Gastroesophageal sphincter (tissue), 4 donors: ENCODE measurements around the gene KLHL17. TPM values are rescaled to one million over a fixed set of nuclear protein-coding genes. Genes with fewer than 3 reads are reported as not detected.
A peak's percentile ranks its signal among the peaks of the same experiment; 100 is the strongest.

Source experiments
- ATAC-seq: fragments of 150-250 bp; one replicate; pipeline ENCODE4 v1.9.1; 2016; ENCODE audit warnings: mild to moderate bottlenecking, moderate library complexity
- H3K27ac ChIP-seq, 4 donors: fragments of 200-600 bp; sonication (generic) in 3 of 4; 1 replicate in 3 of 4; 2 replicates in 1 of 4; pipeline ENCODE4 v1.5.1; 2016 to 2019
- H3K27me3 ChIP-seq: fragments of 200-600 bp; sonication (generic); one replicate; pipeline ENCODE4 v1.5.1; 2019
- H3K36me3 ChIP-seq, 2 donors: fragments of 200-600 bp; sonication (generic); one replicate each; pipeline ENCODE4 v1.5.1; 2019; ENCODE audit warnings: control low read depth in 1 of 2
- H3K4me1 ChIP-seq, 3 donors: fragments of 200-600 bp; sonication (generic); 1 replicate in 2 of 3; 2 replicates in 1 of 3; pipeline ENCODE4 v1.5.1; 2016 to 2019; ENCODE audit warnings: control low read depth in 2 of 3
- H3K4me3 ChIP-seq, 2 donors: fragments of 200-600 bp; sonication (generic); one replicate each; pipeline ENCODE4 v1.5.1; 2019; ENCODE audit warnings: mild to moderate bottlenecking in 1 of 2, moderate library complexity in 1 of 2
- H3K9me3 ChIP-seq, 3 donors: fragments of 200-600 bp; sonication (generic); one replicate each; pipeline ENCODE4 v1.5.1; 2017 to 2019; ENCODE audit warnings: control low read depth in 2 of 3
- EP300 ChIP-seq: sonication (generic); formaldehyde crosslinking; IDR thresholded peaks from one replicate; pipeline ENCODE4 v1.6.1; 2017; ENCODE audit warnings: antibody characterized with exemption, mild to moderate bottlenecking
- POLR2A ChIP-seq, 2 donors: fragments of 450-650 bp; IDR thresholded peaks; one replicate each; pipeline ENCODE4 v1.6.1; 2017; ENCODE audit warnings: antibody characterized with exemption in 2 of 2, mild to moderate bottlenecking in 2 of 2, moderate library complexity in 1 of 2
- POLR2AphosphoS5 ChIP-seq: sonication (generic); formaldehyde crosslinking; IDR thresholded peaks from one replicate; pipeline ENCODE4 v1.6.1; 2017; ENCODE audit warnings: antibody characterized with exemption
- WGBS, 2 donors: methylation state at CpG; one replicate each; pipeline ENCODE4 v1.1.5; 2018; ENCODE audit warnings: low coverage in 1 of 2; 5-methylcytosine and 5-hydroxymethylcytosine counted together
- total RNA-seq, 4 donors: library from RNA; depleted of rRNA; stranded (reverse); fragments of >200 nt; gene quantifications; one replicate each; pipeline ENCODE4 v1.1.0, GENCODE V29; 2016
- TF ChIP-seq, protein P1 (sequence below), 4 experiments: fragments of 200-600 bp in 2 of 4; fragments of 450-650 bp in 2 of 4; sonication (generic) in 1 of 4; IDR thresholded peaks; one replicate each; pipeline ENCODE4 v1.5.1; 2017 to 2019; ENCODE audit warnings: antibody characterized with exemption in 4 of 4, mild to moderate bottlenecking in 2 of 4, moderate library complexity in 2 of 4

The KLHL17 gene
- total RNA-seq = 10 to 100 TPM in 2 of 4 donors, 1 to 10 TPM in 2; 3.6 to 12.0 (median 10.1) TPM

DNA sequence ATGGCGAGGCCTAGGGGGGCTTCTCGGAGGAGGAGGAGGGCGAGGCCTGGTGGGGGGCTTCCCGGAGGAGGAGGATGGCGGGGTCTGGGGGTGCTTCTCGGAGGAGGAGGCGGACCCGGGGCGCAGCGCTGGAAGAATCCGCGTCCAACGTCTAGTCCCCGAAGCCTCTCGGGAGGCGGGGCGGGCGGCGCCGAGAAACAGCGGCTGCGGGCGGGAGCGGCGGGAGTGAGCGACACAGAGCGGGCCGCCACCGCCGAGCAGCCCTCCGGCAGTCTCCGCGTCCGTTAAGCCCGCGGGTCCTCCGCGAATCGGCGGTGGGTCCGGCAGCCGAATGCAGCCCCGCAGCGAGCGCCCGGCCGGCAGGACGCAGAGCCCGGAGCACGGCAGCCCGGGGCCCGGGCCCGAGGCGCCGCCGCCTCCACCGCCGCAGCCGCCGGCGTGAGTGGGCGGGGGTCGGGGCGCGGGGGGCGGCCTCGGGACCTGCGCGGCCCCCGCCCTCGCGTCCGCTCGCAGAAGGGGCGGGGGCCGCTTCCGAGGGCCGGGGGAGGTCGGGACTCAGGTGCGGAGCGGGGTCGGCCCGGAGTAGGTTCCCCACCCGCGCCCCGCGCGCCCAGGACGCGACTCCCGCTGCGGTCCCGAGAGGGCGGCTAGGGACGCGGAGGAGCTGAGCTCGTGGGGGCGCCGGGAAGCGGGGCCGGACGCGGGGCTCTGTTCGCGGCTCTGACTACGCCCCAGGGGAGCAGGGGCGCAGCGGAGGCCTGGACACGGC is at the start of gene KLHL17:
TSS of gene KLHL17 (plus strand) at position 222 of the 769 bp plus-strand sequence. CDS start at position 332, 110 bp downstream.
- Histone ChIP-seq H3K4me1 (peaks cover 0 to 45% (median 19%) of the 10 kb centered on the region in 3 donors), H3K36me3 (peaks cover 0 to 47% of the 10 kb centered on the region in 2 donors), H3K9me3 (no peaks in the 10 kb centered on the region), H3K27me3 (no peaks in the 10 kb centered on the region), H3K27ac (peak within 1 kb of the TSS in 2 of 4 donors; percentile 40 to 71), H3K4me3 (peak within 1 kb of the TSS; percentile 78 to 94)
- 2% methylated on average over 9 of the region's 109 CpGs; no CpG with 5 or more reads in 1 of the 2 donors for WGBS, 2 donors
- no peak for TF ChIP-seq EP300
- no peak for TF ChIP-seq POLR2AphosphoS5
- no peak for TF ChIP-seq POLR2A (IDR thresholded peaks at IDR 0.05)
- TF ChIP-seq, protein P1, sequence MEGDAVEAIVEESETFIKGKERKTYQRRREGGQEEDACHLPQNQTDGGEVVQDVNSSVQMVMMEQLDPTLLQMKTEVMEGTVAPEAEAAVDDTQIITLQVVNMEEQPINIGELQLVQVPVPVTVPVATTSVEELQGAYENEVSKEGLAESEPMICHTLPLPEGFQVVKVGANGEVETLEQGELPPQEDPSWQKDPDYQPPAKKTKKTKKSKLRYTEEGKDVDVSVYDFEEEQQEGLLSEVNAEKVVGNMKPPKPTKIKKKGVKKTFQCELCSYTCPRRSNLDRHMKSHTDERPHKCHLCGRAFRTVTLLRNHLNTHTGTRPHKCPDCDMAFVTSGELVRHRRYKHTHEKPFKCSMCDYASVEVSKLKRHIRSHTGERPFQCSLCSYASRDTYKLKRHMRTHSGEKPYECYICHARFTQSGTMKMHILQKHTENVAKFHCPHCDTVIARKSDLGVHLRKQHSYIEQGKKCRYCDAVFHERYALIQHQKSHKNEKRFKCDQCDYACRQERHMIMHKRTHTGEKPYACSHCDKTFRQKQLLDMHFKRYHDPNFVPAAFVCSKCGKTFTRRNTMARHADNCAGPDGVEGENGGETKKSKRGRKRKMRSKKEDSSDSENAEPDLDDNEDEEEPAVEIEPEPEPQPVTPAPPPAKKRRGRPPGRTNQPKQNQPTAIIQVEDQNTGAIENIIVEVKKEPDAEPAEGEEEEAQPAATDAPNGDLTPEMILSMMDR (IDR thresholded peaks at IDR 0.05) = no peak
- ATAC-seq = peak; percentile 65

DNA sequence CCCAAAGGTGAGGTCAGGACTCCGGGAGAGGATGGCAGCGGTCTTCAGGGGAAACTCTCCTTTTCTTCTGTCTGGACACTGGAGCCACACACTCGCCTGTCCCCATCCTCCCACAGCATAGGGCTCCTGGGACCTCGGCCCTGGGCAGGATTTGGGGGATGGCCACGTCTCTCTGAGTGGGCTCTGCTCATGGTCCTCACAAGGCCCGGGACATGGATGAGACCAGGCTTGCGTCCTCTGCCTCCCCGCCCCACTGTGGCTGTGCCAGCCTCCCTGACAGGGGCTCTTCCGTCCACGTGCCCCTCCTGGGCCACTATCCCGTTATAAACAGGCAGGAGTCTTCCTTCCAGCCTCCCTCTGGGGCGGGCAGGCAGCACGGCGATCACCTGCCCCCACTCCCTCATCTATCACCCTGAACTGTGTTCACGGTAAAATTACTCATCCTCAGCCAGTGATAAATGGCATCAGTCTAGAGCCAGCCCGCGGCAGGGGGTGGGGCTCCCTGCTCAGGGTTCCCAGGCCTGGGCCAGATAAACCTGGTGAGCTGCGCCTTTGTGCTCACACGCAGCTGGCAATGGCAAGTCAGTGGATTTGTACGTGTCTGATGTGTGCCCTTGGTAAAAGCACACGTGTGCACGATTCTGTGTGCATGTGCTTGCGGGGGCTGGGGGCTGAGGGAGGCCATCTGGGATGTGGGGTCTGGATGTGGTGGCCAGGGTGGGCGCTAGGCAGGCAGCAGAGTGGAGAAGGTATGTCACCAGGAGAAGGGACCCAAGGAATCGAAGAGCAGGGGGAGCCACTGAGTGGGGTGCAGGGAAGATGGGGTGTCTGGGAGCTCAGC is 49.3 kb upstream of the KLHL17 start:
- Histone ChIP-seq H3K4me1 (peaks cover 0 to 35% (median 11%) of the 10 kb centered on the region in 3 donors), H3K36me3 (no peaks in the 10 kb centered on the region), H3K9me3 (no peaks in the 10 kb centered on the region), H3K4me3 (peak overlapping the region in 1 of 2 donors; percentile 44), H3K27ac (peak overlapping the region in 3 of 4 donors; percentile 56 to 61 (median 57)), H3K27me3 (peaks cover 63% of the 10 kb centered on the region)
- 36 to 93% methylated on average over 3 to 10 of the region's 25 CpGs for WGBS, 2 donors
- TF ChIP-seq, protein P1 (IDR thresholded peaks at IDR 0.05) = no peak
- TF ChIP-seq EP300 (no peak), POLR2AphosphoS5 (peak; percentile 44), POLR2A (IDR thresholded peaks at IDR 0.05) (no peak)
- no peak for ATAC-seq

DNA sequence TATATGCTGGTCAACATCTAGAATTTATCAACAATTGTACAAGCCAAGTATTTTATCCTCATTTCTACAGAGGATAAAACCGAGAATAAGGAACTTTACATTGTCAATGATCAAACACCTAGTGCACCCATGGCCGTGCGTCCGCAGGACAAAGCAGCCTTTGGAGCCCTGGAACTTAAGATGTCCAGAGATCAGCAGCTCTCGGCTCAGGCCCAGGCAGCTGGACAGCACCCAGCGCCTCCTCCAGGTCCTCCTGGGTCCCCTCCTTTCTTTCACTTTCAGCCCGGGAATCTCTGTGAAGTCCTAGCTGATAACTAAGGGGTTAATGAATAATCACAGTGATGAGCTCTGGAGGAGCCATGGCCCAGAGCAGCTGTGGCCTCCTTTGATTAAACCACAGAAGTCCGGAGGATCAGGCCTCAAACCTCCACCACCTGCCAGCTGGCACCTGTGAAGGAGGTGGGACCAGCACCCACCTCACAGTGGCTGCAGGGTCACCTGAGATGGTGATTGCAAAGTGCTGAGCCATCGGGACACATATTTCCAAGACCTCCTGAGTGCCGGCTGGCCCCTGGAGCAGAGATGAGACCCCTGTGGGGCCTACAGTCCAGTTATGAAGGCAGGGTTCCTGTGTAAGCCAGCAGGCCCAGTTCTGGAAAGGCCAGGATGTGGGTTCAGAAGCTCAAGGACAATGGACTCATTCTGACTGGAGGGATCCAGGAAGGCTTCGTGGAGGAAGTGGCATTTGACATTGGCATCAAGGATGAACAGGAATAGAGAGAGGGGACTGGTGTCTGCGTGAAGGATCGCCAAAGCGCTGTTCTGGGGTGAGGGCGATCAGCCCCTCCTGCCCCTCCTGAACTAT is 48.3 kb upstream of the KLHL17 start:
- Histone ChIP-seq H3K36me3 (no peaks in the 10 kb centered on the region), H3K9me3 (no peaks in the 10 kb centered on the region), H3K27me3 (peaks cover 66% of the 10 kb centered on the region), H3K4me1 (peaks cover 0 to 35% (median 11%) of the 10 kb centered on the region in 3 donors), H3K27ac (no peak overlapping the region), H3K4me3 (no peak overlapping the region)
- no peak for TF ChIP-seq EP300
- TF ChIP-seq POLR2A (IDR thresholded peaks at IDR 0.05) = no peak
- 58 to 70% methylated on average over 7 to 10 of the region's 15 CpGs for WGBS, 2 donors
- no peak for ATAC-seq

DNA sequence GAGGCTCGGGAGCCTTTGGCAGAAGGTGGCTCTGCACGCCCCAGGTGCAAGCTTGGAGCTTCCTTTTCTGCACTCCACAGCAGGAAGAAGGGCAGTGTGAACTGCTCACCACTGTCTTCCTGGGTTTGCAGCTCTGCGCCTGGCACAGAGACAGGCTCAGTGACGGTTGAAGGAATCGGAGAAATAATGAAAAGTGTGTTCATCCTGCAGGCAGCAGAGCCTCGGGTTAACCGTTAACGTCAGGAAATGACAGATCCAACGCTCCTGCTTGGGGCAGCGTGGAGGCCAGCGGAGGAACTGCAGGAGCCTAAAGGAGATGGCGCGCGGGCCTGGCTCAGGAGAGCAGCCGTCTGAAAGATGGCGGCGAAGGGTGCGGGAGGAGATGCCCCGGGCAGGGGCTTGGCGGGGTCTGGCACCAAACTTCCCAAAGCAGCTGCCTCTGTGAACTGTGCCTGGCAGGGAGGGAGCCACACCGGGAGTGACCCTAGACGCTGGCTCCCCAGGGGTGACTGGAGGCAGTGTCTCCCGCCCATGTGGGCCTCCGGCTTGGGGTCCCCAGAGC is 47.6 kb upstream of the KLHL17 start:
- H3K4me1 ChIP-seq = peaks cover 0 to 36% (median 11%) of the 10 kb centered on the region in 3 donors
- peaks cover 74% of the 10 kb centered on the region for H3K27me3 ChIP-seq
- H3K4me3 ChIP-seq = no peak overlapping the region
- no peaks in the 10 kb centered on the region for H3K36me3 ChIP-seq
- no peak for ATAC-seq
- TF ChIP-seq EP300 = no peak
- TF ChIP-seq, protein P1 (IDR thresholded peaks at IDR 0.05) = no peak
- no peak for TF ChIP-seq POLR2A (IDR thresholded peaks at IDR 0.05)
- no peak for TF ChIP-seq POLR2AphosphoS5
- no peaks in the 10 kb centered on the region for H3K9me3 ChIP-seq
- 44% methylated on average over 13 of the region's 24 CpGs; no CpG with 5 or more reads in 1 of the 2 donors for WGBS, 2 donors
- H3K27ac ChIP-seq = no peak overlapping the region
